Keratinocyte (primary cell): ENCODE results near the gene CROT. TPM values are rescaled to one million over a fixed set of nuclear protein-coding genes. Genes with fewer than 3 reads are reported as not detected.

Experiments used
- DNase-seq: peaks from one replicate; pipeline ENCODE4 v3.0.0-alpha.2; 2011; ENCODE audit warnings: low read depth, missing footprints, low spot score
- FAIRE-seq: peaks from 2 replicates; lab custom pipeline; 2011; peaks lifted over from hg19 to GRCh38; lab: Jason Lieb, UNC
- H2AFZ ChIP-seq: 2 replicates; pipeline ENCODE4 v1.6.0; 2012; ENCODE audit warnings: low read length, control low read depth, inconsistent platforms; ENCODE audit not compliant: control insufficient read depth
- H3K27ac ChIP-seq: 2 replicates; pipeline ENCODE4 v1.5.1; 2011; ENCODE audit warnings: low read length; ENCODE audit not compliant: control insufficient read depth, insufficient read depth
- H3K27me3 ChIP-seq: 3 replicates; pipeline ENCODE4 v1.6.0; 2011; ENCODE audit warnings: low read length; ENCODE audit not compliant: control insufficient read depth, insufficient read depth; ENCODE audit errors: extremely low read depth
- H3K36me3 ChIP-seq, 2 experiments: 2 replicates in 1 of 2; 3 replicates in 1 of 2; pipeline ENCODE4 v1.5.1; 2011; ENCODE audit warnings: low read length in 2 of 2, mild to moderate bottlenecking in 1 of 2; ENCODE audit not compliant: control insufficient read depth in 2 of 2, insufficient read depth in 2 of 2; ENCODE audit errors: extremely low read depth in 1 of 2
- H3K4me1 ChIP-seq: 3 replicates; pipeline ENCODE4 v1.5.1; 2011; ENCODE audit warnings: low read length; ENCODE audit not compliant: control insufficient read depth, insufficient read depth; ENCODE audit errors: extremely low read depth
- H3K4me2 ChIP-seq: 3 replicates; pipeline ENCODE4 v1.6.0; 2011; ENCODE audit warnings: low read depth, low read length; ENCODE audit not compliant: control insufficient read depth, insufficient read depth; ENCODE audit errors: extremely low read depth
- H3K4me3 ChIP-seq, 3 experiments: fragments of 200-600 bp in 1 of 3; sonication (generic) in 1 of 3; 2 replicates in 2 of 3; 3 replicates in 1 of 3; pipeline ENCODE4 v1.5.1; 2011 to 2016; ENCODE audit warnings: low read length in 3 of 3, mild to moderate bottlenecking in 3 of 3, control low read depth in 2 of 3, inconsistent platforms in 1 of 3, low read depth in 1 of 3, mixed read lengths in 1 of 3, mixed run types in 1 of 3, moderate library complexity in 1 of 3; ENCODE audit not compliant: control insufficient read depth in 2 of 3, insufficient read depth in 2 of 3; ENCODE audit errors: extremely low read depth in 1 of 3
- H3K79me2 ChIP-seq: 2 replicates; pipeline ENCODE4 v1.6.0; 2012; ENCODE audit warnings: low read length; ENCODE audit not compliant: control insufficient read depth, insufficient read depth
- H3K9ac ChIP-seq: 3 replicates; pipeline ENCODE4 v1.6.0; 2011; ENCODE audit warnings: low read length; ENCODE audit not compliant: control insufficient read depth, insufficient read depth; ENCODE audit errors: extremely low read depth
- H3K9me1 ChIP-seq: 3 replicates; pipeline ENCODE4 v1.6.0; 2011; ENCODE audit warnings: low read length; ENCODE audit not compliant: control insufficient read depth, insufficient read depth; ENCODE audit errors: extremely low read depth
- H3K9me3 ChIP-seq: 2 replicates; pipeline ENCODE4 v1.5.1; 2012; ENCODE audit warnings: low read depth, low read length; ENCODE audit not compliant: control insufficient read depth
- H4K20me1 ChIP-seq: 3 replicates; pipeline ENCODE4 v1.6.0; 2011; ENCODE audit warnings: low read length; ENCODE audit not compliant: control insufficient read depth, insufficient read depth; ENCODE audit errors: extremely low read depth
- CTCF ChIP-seq, 3 experiments: IDR thresholded peaks in 1 of 3; conservative IDR thresholded peaks in 1 of 3; optimal IDR thresholded peaks in 1 of 3; 2 replicates in 2 of 3; 3 replicates in 1 of 3; pipeline versions ENCODE3 to v1.5.1; 2011; ENCODE audit warnings: low read length in 3 of 3, mild to moderate bottlenecking in 3 of 3, moderate library complexity in 2 of 3, control low read depth in 1 of 3, inconsistent platforms in 1 of 3; ENCODE audit not compliant: insufficient read depth in 2 of 3; ENCODE audit errors: extremely low read depth in 1 of 3
- EZH2 ChIP-seq: IDR thresholded peaks from one replicate; pipeline ENCODE4 v1.6.1; 2012; ENCODE audit warnings: inconsistent platforms, mild to moderate bottlenecking, low read length, moderate library complexity
- dilution Hi-C: fragments of 300-500 bp; cut with MboI; formaldehyde crosslinking; loops from one replicate; pipeline ENCODE4 v1.7.0; 2020; ENCODE audit warnings: low sequenced_read_pairs; ENCODE audit not compliant: extremely low pct_ligation_motif_present
- polyA plus RNA-seq, 5 experiments: library from polyadenylated mRNA; depleted of rRNA in 3 of 5; stranded (reverse) in 3 of 5; stranded (forward) in 1 of 5; unstranded in 1 of 5; fragments of >200 nt; gene quantifications; 1 replicate in 1 of 5; 2 replicates in 3 of 5; 3 replicates in 1 of 5; pipeline versions ENCODE4 v1.2.1 to v1.2.3, GENCODE V29; 2011 to 2012; ENCODE audit warnings: missing spikeins in 2 of 5, low read depth in 1 of 5, low replicate concordance in 1 of 5

The CROT gene
- polyA plus RNA-seq, 1 donor (not counting 4 experiments of a cell fraction or from before 2014, with no cell fraction given), result 22.3 TPM

- FAIRE-seq (peak; percentile 13), DNase-seq (peak; percentile 28)
- Histone ChIP-seq H3K9me1 (no peaks in the 10 kb centered on the region), H3K4me3 (no peak overlapping the region), H2AFZ (peak overlapping the region; percentile 12), H3K4me1 (peaks cover 8% of the 10 kb centered on the region), H3K4me2 (no peak overlapping the region), H4K20me1 (no peaks in the 10 kb centered on the region), H3K27me3 (no peaks in the 10 kb centered on the region), H3K9ac (no peak overlapping the region), H3K27ac (no peak overlapping the region), H3K36me3 (no peaks in the 10 kb centered on the region), H3K79me2 (no peaks in the 10 kb centered on the region), H3K9me3 (no peaks in the 10 kb centered on the region)
- dilution Hi-C loops, result no loop called here
- no peak for TF ChIP-seq CTCF (optimal IDR thresholded peaks at IDR 0.05 in 1 of 3, IDR thresholded peaks at IDR 0.05 in 1 of 3, conservative IDR thresholded peaks at IDR 0.05 in 1 of 3; ENCODE audit: extremely low read depth in 1 of 3, insufficient read depth in 2 of 3, low read length in 3 of 3)
- no peak for TF ChIP-seq EZH2
Measured at GRCh38 chr7:87413951-87414793, 68.7 kb downstream of the CROT start.

GRCh38 chr7:87414794-87415188 is 69.3 kb downstream of the CROT start:
- Histone ChIP-seq H3K4me2 (no peak overlapping the region), H2AFZ (no peak overlapping the region), H3K4me3 (no peak overlapping the region), H4K20me1 (no peaks in the 10 kb centered on the region), H3K9me1 (no peaks in the 10 kb centered on the region), H3K36me3 (no peaks in the 10 kb centered on the region), H3K27me3 (no peaks in the 10 kb centered on the region), H3K27ac (no peak overlapping the region), H3K4me1 (peaks cover 8% of the 10 kb centered on the region), H3K9me3 (no peaks in the 10 kb centered on the region), H3K79me2 (no peaks in the 10 kb centered on the region), H3K9ac (no peak overlapping the region)
- dilution Hi-C loops, result no loop called here
- DNase-seq, result no peak
- no peak for TF ChIP-seq EZH2
- no peak for TF ChIP-seq CTCF (optimal IDR thresholded peaks at IDR 0.05 in 1 of 3, IDR thresholded peaks at IDR 0.05 in 1 of 3, conservative IDR thresholded peaks at IDR 0.05 in 1 of 3; ENCODE audit: extremely low read depth in 1 of 3, insufficient read depth in 2 of 3, low read length in 3 of 3)
- no peak for FAIRE-seq
